ENCODE measurements around the gene RPA1.
A peak's percentile ranks its signal among the peaks of the same experiment; 100 is the strongest.
"Not testable (repeated sequence)": the region's sequence is repeated elsewhere in the genome, so short reads cannot be mapped to it uniquely, and the experiment has no call there.

Gene RPA1

GRCh38 chr17:1882836-1883235 is 53.0 kb downstream of the RPA1 start:
- no peak overlapping the region for H3K27ac ChIP-seq
- TF ChIP-seq CTCF (conservative IDR thresholded peaks at IDR 0.05) (peak; percentile 75), ZFX (IDR thresholded peaks at IDR 0.05) (no peak)

- H3K27ac ChIP-seq = no peak overlapping the region
- no peak for TF ChIP-seq CTCF (conservative IDR thresholded peaks at IDR 0.05)
- TF ChIP-seq ZFX (IDR thresholded peaks at IDR 0.05) = no peak
Observed at GRCh38 chr17:1883536-1883935, 53.7 kb downstream of the RPA1 start.

GRCh38 chr17:1888741-1889140 is 58.9 kb downstream of the RPA1 start:
- TF ChIP-seq CTCF (conservative IDR thresholded peaks at IDR 0.05) = no peak
- TF ChIP-seq ZFX (IDR thresholded peaks at IDR 0.05) = no peak
- H3K27ac ChIP-seq = no peak overlapping the region

GRCh38 chr17:1890758-1891450 is 61.1 kb downstream of the RPA1 start:
- TF ChIP-seq CTCF (conservative IDR thresholded peaks at IDR 0.05) (no peak), ZFX (IDR thresholded peaks at IDR 0.05) (no peak)
- no peak overlapping the region for H3K27ac ChIP-seq

GRCh38 chr17:1894753-1895339 is 65.0 kb downstream of the RPA1 start:
- TF ChIP-seq CTCF (conservative IDR thresholded peaks at IDR 0.05) = no peak
- TF ChIP-seq ZFX (IDR thresholded peaks at IDR 0.05) = no peak
- no peak overlapping the region for H3K27ac ChIP-seq

- H3K27ac ChIP-seq = not testable (repeated sequence)
Observed at GRCh38 chr17:1895479-1895878, 65.7 kb downstream of the RPA1 start.

- no peak overlapping the region for H3K27ac ChIP-seq
- no peak for TF ChIP-seq CTCF (conservative IDR thresholded peaks at IDR 0.05)
- TF ChIP-seq ZFX (IDR thresholded peaks at IDR 0.05) = no peak
Observed at GRCh38 chr17:1896243-1897104, 66.7 kb downstream of the RPA1 start.

All from C4-2B (cell line).